HG03103 (cell line): Measurements from ENCODE around the gene BUD13.

Experiments used
- ATAC-seq: cut with Tn5 transposase; IDR thresholded peaks from one replicate; pipeline ENCODE4 v1.9.1; 2021; ENCODE audit warnings: low read depth; ENCODE audit not compliant: unreplicated experiment

Gene BUD13

GRCh38 chr11:116792869-116793771, 20.3 kb upstream of the BUD13 start:
- no peak for ATAC-seq

- ATAC-seq, result no peak
These were observed 19.5 kb upstream of the BUD13 start for GRCh38 chr11:116792144-116792868.

- ATAC-seq, result no peak
These were observed 19.0 kb upstream of the BUD13 start, which contains the start of gene APOA5 for GRCh38 chr11:116791813-116792143. TSS of gene APOA5 (minus strand) at chr11:116791879. CDS start at chr11:116791860, 19 bp downstream.

- no peak for ATAC-seq
These were observed 18.4 kb upstream of the BUD13 start for GRCh38 chr11:116791002-116791812.

GRCh38 chr11:116790167-116791001, 17.6 kb upstream of the BUD13 start:
- ATAC-seq, result no peak

- no peak for ATAC-seq
These were observed 16.2 kb upstream of the BUD13 start for GRCh38 chr11:116788975-116789374.

- no peak for ATAC-seq
These were observed 15.7 kb upstream of the BUD13 start for GRCh38 chr11:116788534-116788933.

GRCh38 chr11:116787786-116788486, 15.1 kb upstream of the BUD13 start, which contains the start of gene ZPR1:
TSS of gene ZPR1 (minus strand) at chr11:116788023. CDS start at chr11:116787990, 33 bp downstream.
- ATAC-seq, result peak; percentile 84

GRCh38 chr11:116787436-116787785, 14.6 kb upstream of the BUD13 start:
- ATAC-seq, result peak; percentile 7

GRCh38 chr11:116786966-116787365, 14.2 kb upstream of the BUD13 start:
- ATAC-seq, result no peak

- no peak for ATAC-seq
These were observed 13.5 kb upstream of the BUD13 start for GRCh38 chr11:116786326-116786725.

GRCh38 chr11:116782728-116783127, 9.9 kb upstream of the BUD13 start:
- ATAC-seq, result no peak

GRCh38 chr11:116778556-116778955, 5.8 kb upstream of the BUD13 start:
- no peak for ATAC-seq

GRCh38 chr11:116777056-116777455, 4.3 kb upstream of the BUD13 start:
- no peak for ATAC-seq

- ATAC-seq, result no peak
These were observed 3.8 kb upstream of the BUD13 start for GRCh38 chr11:116776522-116776984.

- ATAC-seq, result no peak
These were observed 3.2 kb upstream of the BUD13 start for GRCh38 chr11:116775975-116776374.

GRCh38 chr11:116774661-116775060, 1.9 kb upstream of the BUD13 start:
- ATAC-seq, result no peak

- peak; percentile 25 for ATAC-seq
These were observed 663 bp upstream of the BUD13 start for GRCh38 chr11:116773203-116774097.
